HG02884 (cell line): ENCODE results near the gene KRTAP25-1.

Experiments
- ATAC-seq: cut with Tn5 transposase; IDR thresholded peaks from one replicate; pipeline ENCODE4 v1.9.1; 2021; ENCODE audit warnings: mild to moderate bottlenecking, moderate library complexity; ENCODE audit not compliant: unreplicated experiment

Gene KRTAP25-1

DNA sequence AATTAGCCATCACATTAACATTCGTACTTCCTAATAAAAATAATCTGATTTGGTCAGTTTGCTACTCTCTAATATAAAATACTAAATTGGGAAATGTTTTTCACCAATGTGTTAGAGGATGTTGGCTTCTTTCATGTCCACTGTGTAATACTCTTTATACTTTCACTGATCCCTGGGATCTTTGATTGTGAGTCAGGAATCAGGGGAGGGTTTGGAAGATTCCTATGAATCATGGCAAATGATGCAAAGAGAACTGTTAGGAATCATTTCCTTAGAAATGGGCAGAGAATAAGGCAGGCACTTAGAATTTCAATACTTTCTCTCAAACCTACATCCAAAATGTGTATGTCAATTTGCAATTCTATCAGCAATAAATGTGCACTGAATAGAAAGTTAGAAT lies 37.5 kb downstream of the KRTAP25-1 start:
- ATAC-seq, result no peak

GRCh38 chr21:30249936-30250335 lies 39.4 kb downstream of the KRTAP25-1 start:
- no peak for ATAC-seq

DNA sequence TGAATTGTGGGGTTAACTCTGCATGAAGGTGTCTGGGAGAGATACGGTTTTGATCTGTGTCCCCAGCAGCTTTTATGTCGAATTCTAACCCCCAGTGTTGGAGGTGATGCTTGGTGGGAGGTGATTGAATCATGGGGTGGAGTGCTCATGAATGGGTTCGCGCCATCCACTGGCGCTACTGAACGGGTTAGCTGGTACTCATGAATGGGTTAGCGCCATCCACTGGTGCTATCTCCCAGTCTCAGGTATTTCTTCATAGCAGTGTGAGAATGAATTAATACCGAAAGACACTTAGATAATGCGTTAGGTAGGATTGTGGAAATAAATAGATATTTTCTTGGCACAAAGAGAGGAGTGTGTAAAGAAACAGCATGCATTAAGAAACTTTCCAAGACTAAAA lies 40.5 kb downstream of the KRTAP25-1 start:
- ATAC-seq, result no peak

DNA sequence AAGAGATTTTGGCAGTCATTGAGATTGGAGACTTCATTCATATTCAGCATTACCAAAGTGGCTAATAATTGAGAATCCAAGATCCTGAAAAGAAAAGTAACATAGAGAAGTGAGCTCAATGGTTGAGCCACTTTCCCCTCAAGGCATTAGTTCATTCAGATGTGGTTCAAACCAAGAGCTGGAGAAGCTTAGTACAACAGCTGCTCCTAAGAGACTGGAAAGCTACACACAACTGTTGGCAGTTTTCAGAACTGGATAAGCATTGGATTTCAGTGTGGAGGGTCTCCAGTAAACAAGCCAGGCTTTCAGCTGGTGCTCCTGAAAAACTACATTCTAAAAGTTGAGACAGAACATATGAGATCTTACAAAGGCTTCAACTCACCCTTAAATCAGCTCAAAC lies 44.3 kb downstream of the KRTAP25-1 start:
- no peak for ATAC-seq

DNA sequence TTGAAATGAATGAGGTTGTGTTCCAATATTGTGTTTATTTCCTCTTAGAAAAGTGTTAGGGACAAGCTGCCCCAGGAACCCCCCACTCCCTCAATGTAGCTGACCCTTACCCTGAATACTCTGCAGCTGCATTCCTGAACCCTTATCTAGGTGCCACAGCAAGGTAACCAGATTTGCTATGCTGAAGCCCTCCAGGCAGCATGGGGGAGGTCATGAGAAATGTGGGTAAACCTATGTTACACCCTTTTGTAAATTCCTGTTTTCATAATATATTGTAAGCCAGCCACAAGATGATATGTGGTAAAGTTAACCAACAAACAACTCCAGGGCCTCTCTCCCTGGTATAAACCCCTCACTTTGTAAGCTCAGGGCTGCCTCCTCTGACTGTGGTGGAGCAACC lies 45.6 kb downstream of the KRTAP25-1 start:
- no peak for ATAC-seq

- no peak for ATAC-seq
These were observed 48.7 kb downstream of the KRTAP25-1 start for GRCh38 chr21:30240661-30241060.
